ENCODE results near the gene STK24.

The STK24 gene

DNA sequence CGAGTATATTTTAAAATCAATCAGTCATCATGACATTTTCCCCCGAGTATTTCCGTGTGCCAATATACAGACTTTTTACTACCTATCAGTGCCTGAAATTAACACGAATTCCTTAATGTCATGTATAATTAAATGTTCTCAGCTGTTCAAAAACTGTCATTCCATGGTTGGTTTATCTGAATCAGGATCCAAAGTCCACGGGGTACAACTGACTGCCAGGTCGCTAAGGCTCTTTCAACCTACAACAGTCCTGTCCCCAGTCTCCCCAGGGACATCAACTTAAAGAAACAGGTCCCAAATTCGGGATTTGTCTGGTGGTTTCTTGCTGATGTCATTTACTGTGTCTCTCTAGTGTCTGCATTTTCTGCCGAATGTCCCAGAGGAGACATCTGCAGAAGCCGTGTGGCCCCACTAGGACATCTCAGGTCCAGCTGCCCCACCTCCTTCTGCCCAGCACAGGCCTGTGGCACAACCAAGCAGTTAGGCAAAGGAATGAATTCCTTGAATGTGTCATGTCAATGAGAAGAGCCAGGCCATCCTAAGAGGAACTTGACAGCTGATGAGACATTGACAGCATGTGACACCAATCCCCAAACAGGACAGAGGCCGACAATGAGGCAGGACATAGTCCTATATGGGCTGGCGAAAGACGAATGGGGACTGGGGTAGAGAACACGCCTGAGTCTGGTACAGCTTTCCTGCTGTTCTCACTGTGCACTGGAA, 109.5 kb downstream of the STK24 start:
- no peak for DNase-seq

GRCh38 chr13:98466634-98467236, 110.2 kb downstream of the STK24 start:
- DNase-seq, result peak; percentile 61

- DNase-seq, result no peak
These were observed 114.0 kb downstream of the STK24 start for GRCh38 chr13:98462946-98463345.

DNA sequence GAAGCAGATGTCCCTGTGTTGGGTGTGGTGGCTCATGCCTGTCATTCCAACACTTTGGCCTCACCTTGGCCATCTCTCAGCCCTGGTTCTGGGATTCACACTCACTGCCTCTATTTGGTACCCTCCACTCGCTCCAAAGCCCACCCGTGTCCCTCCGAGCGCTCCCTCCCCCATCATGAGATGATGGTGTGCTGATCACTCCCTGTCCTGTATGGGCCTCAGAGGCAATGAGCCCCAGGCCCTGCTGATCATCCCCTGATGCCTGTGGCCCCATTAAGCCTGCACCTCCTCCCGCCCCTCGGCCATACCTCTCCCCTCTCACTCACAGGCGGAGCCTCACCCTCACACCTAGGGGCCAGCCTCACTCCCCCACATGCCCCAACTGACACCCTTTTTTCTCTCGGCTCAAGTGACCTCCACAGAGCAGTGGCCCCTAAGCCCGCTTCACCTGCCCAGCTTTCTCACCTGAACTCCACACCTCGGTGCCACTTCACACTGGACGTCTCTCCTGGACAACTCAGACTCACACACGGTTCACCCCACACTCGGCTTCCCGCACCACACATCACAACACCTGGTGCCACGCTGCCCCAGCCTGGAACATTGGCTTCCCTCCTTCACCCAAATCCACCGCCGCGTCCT, 114.5 kb downstream of the STK24 start:
- DNase-seq, result no peak

- no peak for DNase-seq
These were observed 115.2 kb downstream of the STK24 start for GRCh38 chr13:98461486-98462240.

DNA sequence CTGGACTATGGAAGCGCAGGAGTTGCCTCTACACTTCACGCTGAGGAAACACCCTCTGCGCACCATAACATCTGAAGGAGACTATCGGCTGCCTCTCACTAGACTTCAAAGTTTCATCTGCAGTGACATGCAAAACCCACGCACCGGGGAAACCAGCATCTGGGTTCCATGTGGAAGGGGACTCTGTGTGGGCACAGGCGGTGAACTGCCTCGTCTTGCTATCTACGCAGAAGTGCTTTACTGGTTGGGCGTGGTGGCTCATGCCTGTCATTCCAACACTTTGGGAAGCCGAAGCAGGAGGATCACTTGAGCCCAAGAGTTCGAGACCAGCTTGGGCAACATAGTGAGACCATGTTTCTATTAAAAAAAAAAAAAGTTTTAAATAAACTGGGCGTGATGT, 116.4 kb downstream of the STK24 start:
- no peak for DNase-seq

GRCh38 chr13:98459721-98460370, 117.1 kb downstream of the STK24 start:
- DNase-seq, result no peak

DNA sequence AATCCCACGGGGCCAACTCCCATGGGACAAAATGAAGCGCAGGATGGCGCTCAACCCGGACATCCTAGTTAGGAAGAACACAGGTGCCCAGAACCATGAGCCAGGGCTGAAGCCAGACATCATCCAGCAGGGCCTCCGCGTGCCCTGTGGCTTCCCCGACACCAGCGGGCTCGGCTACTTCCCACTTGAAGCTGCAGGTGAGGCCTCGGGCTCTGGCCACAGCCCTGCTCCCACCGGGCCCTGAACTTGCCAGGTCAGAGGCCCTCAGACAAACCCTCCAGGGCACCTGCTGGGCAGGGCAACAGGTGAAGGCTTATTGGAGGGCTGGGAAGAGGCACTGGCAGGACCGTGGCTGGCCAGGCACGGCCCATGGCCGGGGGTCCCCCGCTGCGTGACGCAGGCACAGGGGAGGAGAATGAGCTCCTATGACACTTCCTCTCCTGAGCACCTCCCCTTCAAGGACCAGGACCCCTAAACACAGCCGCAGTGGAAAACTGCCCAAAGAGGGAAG, 117.7 kb downstream of the STK24 start:
- DNase-seq, result no peak

DNA sequence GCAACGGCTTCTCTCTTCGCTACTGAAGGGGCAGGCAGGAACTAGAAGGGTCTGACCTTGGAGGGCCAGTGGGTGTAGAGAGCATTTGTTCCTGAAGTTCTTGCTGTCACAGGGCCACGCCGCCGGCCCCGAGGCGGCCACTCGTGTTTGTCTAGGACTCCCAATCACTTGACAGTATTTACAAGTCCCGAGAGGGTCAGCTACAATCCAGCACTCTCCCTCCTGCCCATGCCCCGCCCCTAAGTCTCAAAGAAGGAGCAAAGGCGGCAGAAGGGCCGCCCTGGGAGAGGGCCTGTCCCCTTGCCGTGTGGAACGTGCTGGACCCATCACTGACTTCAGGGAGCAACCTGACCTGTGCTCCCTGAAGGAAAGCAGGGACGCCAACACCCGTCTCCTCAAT, 118.5 kb downstream of the STK24 start:
- DNase-seq, result no peak

GRCh38 chr13:98457053-98457452, 119.9 kb downstream of the STK24 start:
- no peak for DNase-seq

DNA sequence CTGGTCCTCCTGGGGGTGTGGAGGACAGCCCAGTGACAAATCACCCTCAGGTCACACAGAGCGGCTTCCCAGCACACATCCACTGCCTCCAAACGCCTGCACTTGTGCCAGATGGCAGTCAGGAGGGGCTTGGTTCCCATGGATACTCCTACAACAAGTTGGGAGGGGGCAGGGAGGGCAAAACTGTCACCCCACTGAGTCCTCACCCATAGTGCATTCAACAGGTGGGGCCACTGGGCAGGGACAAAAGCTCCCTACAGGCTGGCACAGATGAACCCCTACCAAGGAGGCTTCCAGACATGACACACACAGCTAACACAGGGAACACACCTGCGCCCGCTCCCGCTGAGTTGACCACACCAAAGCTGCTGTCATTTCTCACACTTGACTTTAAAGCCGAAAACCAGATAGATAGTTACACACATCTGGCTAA, 120.5 kb downstream of the STK24 start:
- no peak for DNase-seq

GRCh38 chr13:98454389-98454881, 122.5 kb downstream of the STK24 start:
- DNase-seq, result peak; percentile 72

DNA sequence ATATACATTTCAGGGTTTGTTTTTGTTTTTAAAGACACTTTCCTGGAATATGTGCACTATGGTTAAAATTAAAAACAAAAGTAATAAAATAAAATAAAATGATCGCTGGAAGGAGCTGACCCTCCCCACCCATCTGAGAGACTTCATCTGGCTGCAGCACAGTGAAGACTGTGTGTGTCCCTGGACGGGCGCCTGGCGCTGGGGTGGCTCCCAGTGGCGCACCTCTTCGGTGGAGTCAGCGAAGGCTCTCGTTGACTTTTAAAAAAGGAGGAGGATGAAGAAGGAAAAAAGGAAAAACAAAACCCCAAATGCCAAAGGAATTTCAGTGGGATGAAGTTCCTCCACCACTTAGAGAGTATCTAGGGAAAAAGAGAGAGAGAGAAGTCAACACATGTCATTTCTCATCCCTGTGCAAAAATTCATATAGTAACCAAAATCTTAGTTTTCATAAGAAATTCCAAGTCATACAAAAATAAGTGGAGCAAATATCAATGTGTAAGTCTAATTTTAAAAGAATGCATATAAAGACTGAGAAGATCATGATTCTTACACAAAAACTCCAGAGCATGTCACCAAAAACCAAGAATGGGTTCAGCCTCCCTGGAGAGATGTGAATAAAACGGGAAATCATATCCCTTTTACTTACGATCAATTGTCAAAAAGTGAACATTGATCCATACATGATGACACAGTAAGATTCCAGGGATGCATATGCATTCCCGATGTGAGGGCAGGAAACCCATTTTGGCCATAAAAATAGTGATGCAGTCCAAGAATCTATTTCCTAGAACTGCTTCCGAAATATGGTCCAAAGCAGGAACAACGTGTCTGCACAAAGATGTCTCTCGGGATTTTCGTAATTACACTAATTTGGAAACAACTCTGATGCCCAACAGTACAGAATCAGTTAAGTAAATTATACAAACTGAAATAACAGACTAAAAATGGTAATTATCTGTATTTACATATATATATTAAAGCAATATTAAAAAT, 123.8 kb downstream of the STK24 start:
- no peak for DNase-seq

DNA sequence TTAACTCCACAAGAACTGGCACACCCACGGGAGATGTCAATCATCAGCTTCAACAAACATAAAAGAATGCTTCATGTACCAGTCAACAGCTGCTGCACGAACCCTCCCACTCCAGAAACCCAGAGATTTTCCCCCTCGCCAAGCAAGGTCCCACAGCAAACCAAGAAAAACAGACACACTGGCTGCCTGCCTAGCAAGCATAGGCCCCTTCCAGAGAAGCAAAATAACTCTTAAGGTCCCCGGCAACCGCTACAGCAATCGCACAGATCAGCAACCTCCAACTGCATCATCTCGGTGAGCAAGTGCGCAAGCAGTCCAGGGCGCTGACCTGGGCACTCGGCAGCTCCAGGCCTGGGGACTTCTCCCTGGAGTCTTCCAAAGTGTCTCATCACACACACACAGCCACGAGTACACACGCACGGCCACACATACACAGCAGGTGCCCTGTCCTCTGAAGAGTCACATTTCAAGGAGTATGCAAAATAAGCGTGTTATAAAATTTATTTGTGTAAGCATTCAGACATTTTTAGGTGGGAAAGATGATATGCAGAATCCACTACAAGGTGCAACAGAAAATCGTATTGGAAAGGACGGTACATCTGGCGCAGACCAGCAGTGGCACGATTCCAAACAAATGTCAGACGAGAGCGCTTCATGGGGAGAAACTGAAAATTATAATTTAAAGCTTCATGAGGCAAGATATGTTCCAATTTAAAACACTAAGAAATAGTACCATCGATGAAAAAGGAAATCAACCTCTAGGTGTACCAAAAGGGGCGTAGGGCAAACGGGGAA, 125.0 kb downstream of the STK24 start:
- DNase-seq, result no peak

- DNase-seq, result no peak
These were observed 126.3 kb downstream of the STK24 start for GRCh38 chr13:98450539-98451111.

DNA sequence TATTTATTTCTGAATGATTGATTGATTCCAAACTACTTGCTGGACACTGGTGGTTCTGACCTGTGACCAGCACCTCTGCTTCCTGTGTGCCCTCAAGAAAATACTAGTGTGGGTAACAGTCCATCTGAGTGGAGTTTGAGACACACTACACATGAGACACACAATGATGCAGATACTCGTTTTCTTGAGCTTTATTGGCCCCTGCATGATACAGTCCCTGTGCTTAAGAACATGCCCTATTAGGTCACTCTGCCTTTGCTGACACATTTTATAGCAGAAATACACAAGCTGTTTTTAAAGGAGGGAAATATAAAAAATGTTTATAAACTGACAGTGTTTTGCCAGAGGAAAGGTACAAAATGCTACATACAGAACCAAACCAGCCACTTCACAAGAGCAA, 126.9 kb downstream of the STK24 start:
- no peak for DNase-seq

GRCh38 chr13:98449273-98449672, 127.6 kb downstream of the STK24 start:
- no peak for DNase-seq

- DNase-seq, result no peak
These were observed 128.3 kb downstream of the STK24 start for GRCh38 chr13:98448642-98448928.

DNA sequence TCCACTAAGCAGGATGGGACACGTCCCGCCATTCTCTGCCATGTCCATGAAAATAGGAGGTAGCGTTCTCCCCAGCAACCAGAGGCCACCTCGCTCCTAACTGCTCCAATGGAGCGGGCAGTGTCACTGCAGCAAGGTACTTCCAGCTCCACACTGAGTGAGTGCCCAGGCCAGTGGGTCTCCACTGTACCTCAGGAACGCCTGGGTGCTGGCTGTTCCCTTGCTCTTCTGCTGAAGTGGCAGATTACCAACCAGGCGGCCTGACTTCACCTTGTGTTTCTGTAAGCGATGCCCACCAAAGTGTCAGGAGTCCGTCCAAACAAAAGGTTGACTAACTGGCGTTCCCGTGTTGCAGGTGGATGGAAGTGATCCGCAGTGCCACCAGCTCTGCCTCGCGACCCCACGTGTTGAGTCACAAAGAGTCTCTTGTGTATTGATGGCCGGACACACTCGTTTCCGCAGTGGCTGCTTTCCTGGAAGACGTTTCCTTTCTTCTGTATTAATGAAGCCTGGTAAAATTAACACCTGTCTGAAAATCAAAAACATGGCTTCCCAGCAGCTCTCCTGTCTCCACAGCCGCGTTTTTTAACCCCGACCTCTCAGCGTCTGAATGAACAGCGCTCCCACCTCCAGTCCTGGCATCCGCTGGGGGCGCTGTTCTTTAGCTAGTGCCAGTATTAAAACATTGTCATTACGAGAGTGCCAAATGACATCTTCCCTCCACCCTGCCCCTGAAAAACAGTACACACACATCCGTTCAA, 128.8 kb downstream of the STK24 start:
- peak; percentile 25 for DNase-seq

GRCh38 chr13:98447130-98447529, 129.8 kb downstream of the STK24 start:
- DNase-seq, result no peak

All from hematopoietic multipotent progenitor cell treated with erythropoietin and hydrocortisone succinate and interleukin-3 and kit ligand, for 8 days (in vitro differentiated cells).